ENCODE results near the gene PICK1. TPM values are rescaled to one million over a fixed set of nuclear protein-coding genes. Genes with fewer than 3 reads are reported as not detected.

Gene PICK1
- total RNA-seq, 1 experiment from 2014 or later = 35.7 TPM

GRCh38 chr22:38097557-38098409, 40.6 kb downstream of the PICK1 start:
- H3K18ac ChIP-seq (ENCODE audit: insufficient read length, low read depth, low read length) = no peak overlapping the region
- Mint-ChIP-seq H3K9me3 (no peaks in the 10 kb centered on the region; a peak in 1 of 5 replicates), H3K27ac (peak overlapping the region; percentile 49 to 89 (median 86); a peak in 4 of 7 replicates), H3K4me1 (peaks cover 11 to 23% of the 10 kb centered on the region in 2 experiments), H3K27me3 (ENCODE audit: low read depth) (peaks cover 1% of the 10 kb centered on the region), H3K4me3 (peak overlapping the region; percentile 62 to 79), H3K36me3 (ENCODE audit: insufficient read depth in 1 of 3, low read depth in 3 of 3) (peaks cover 0 to 10% (median 1%) of the 10 kb centered on the region in 3 experiments; a peak in 4 of 7 replicates)
- H2BK15ac ChIP-seq (ENCODE audit: low read depth, low read length) = no peak overlapping the region
- H3K23me2 ChIP-seq (ENCODE audit: insufficient read length, low read depth, low read length, poor library complexity, severe bottlenecking) = peaks cover 4% of the 10 kb centered on the region
- no peaks in the 10 kb centered on the region for H3K4me1 ChIP-seq (ENCODE audit: insufficient read depth, low read length)
- H3K27me3 ChIP-seq (ENCODE audit: insufficient read depth, low read length) = no peaks in the 10 kb centered on the region
- H3K14ac ChIP-seq (ENCODE audit: insufficient read depth, low read length) = no peak overlapping the region
- no peak overlapping the region for H2BK120ac ChIP-seq (ENCODE audit: low read depth, low read length, poor library complexity, severe bottlenecking)
- H3K79me2 ChIP-seq (ENCODE audit: insufficient read depth, low read length) = no peaks in the 10 kb centered on the region
- no peak overlapping the region for H3K9ac ChIP-seq (ENCODE audit: extremely low read depth, insufficient read length, low read length)
- no peak overlapping the region for H4K5ac ChIP-seq (ENCODE audit: insufficient read length, low read depth, low read length)
- no peak overlapping the region for H2AK5ac ChIP-seq (ENCODE audit: insufficient read length, low read length)
- H2BK20ac ChIP-seq (ENCODE audit: low read depth, low read length, poor library complexity, severe bottlenecking) = no peak overlapping the region
- H2BK5ac ChIP-seq (ENCODE audit: insufficient read length, low read length) = no peak overlapping the region
- peak; percentile 93 for DNase-seq
- no peaks in the 10 kb centered on the region for H3K9me3 ChIP-seq (ENCODE audit: control insufficient read depth, low read depth, low read length)
- H3K4me2 ChIP-seq (ENCODE audit: insufficient read depth, insufficient read length, low read length) = peak overlapping the region; percentile 20
- H2AFZ ChIP-seq (ENCODE audit: low read length) = no peak overlapping the region
- no peak overlapping the region for H3K27ac ChIP-seq (ENCODE audit: insufficient read length, low read depth, low read length)
- H4K20me1 ChIP-seq (ENCODE audit: control insufficient read depth, insufficient read depth, insufficient read length) = no peaks in the 10 kb centered on the region
- H2BK12ac ChIP-seq (ENCODE audit: insufficient read length, low read depth, low read length) = no peak overlapping the region
- no peaks in the 10 kb centered on the region for H3K79me1 ChIP-seq (ENCODE audit: insufficient read depth, low read depth, low read length, poor library complexity, severe bottlenecking)
- H3K56ac ChIP-seq (ENCODE audit: insufficient read length, low read depth, low read length) = no peak overlapping the region
- no peak overlapping the region for H3K4ac ChIP-seq (ENCODE audit: low read depth, low read length)
- H3T11ph ChIP-seq (ENCODE audit: low read length) = no peak overlapping the region
- WGBS (ENCODE audit: extremely low coverage, insufficient read length, low lambda C conversion rate) = no CpG with 5 or more reads among the region's 32 CpGs
- TF ChIP-seq CTCF (conservative IDR thresholded peaks at IDR 0.05) = peak; percentile 88
- H3K23ac ChIP-seq (ENCODE audit: insufficient read length, low read depth, low read length) = no peak overlapping the region
- no peak overlapping the region for H4K8ac ChIP-seq (replicated peaks; ENCODE audit: insufficient read length, low read depth, low read length)
- no peak overlapping the region for H4K91ac ChIP-seq (ENCODE audit: insufficient read length, low read depth, low read length)
